IMR-90 (cell line): ENCODE data around the gene SKAP1. TPM values are rescaled to one million over a fixed set of nuclear protein-coding genes. Genes with fewer than 3 reads are reported as not detected.

Experiments
- ATAC-seq: fragments of 200-7000 bp; cut with Tn5 transposase; 2 replicates; pipeline ENCODE4 v1.9.1; 2020; ENCODE audit warnings: low read depth, mild to moderate bottlenecking, moderate library complexity
- BruUV-seq: library from RNA; stranded (reverse); fragments of 400-500 nt; replicated peaks from 2 replicates; lab custom pipeline; 2021; lab: Mats Ljungman, UMichigan
- CTCF ChIA-PET: fragments of 300-600 bp; formaldehyde crosslinking; extraction: SDS; loops from one replicate; lab custom pipeline; 2021; ENCODE audit warnings: antibody characterized with exemption; lab: Yijun Ruan, JAX
- POLR2A ChIA-PET: fragments of 300-600 bp; sonication (Branson Sonifier 250); formaldehyde crosslinking; loops from one replicate; lab custom pipeline; 2022; ENCODE audit warnings: antibody characterized with exemption; ENCODE audit not compliant: unreplicated experiment; lab: Charles Lee
- DNase-seq: peaks from one replicate; pipeline ENCODE4 v3.0.0; 2013
- H2AFZ ChIP-seq: replicated peaks from 2 replicates; pipeline ENCODE3; 2013; ENCODE audit warnings: low read length, mild to moderate bottlenecking; ENCODE audit not compliant: poor library complexity
- H2AK5ac ChIP-seq: 2 replicates; pipeline ENCODE4 v1.6.1; 2013; ENCODE audit warnings: low read depth, low read length, inconsistent platforms
- H2AK9ac ChIP-seq: replicated peaks from 2 replicates; pipeline ENCODE3; 2013; ENCODE audit warnings: mild to moderate bottlenecking, low read depth, low read length, moderate library complexity; ENCODE audit not compliant: poor library complexity
- H2BK120ac ChIP-seq: 2 replicates; pipeline ENCODE4 v1.6.1; 2013; ENCODE audit warnings: low read depth, low read length, inconsistent platforms
- H2BK15ac ChIP-seq: 3 replicates; pipeline ENCODE4 v1.6.1; 2013; ENCODE audit warnings: low read depth, low read length, inconsistent platforms
- H2BK20ac ChIP-seq: 2 replicates; pipeline ENCODE4 v1.6.1; 2013; ENCODE audit warnings: low read depth, mild to moderate bottlenecking, inconsistent platforms, low read length, moderate library complexity
- H2BK5ac ChIP-seq: 2 replicates; pipeline ENCODE4 v1.6.1; 2013; ENCODE audit warnings: mild to moderate bottlenecking, low read depth, low read length, inconsistent platforms; ENCODE audit not compliant: poor library complexity, severe bottlenecking
- H3K14ac ChIP-seq: replicated peaks from 2 replicates; pipeline ENCODE4 v1.6.1; 2013; ENCODE audit warnings: low read depth, low read length, inconsistent platforms
- H3K18ac ChIP-seq: 2 replicates; pipeline ENCODE4 v1.6.1; 2013; ENCODE audit warnings: low read depth, low read length, control low read depth
- H3K23ac ChIP-seq: 2 replicates; pipeline ENCODE4 v1.6.1; 2013; ENCODE audit warnings: low read depth, low read length, inconsistent platforms
- H3K27ac ChIP-seq: 2 replicates; pipeline ENCODE4 v1.5.1; 2013; ENCODE audit warnings: mild to moderate bottlenecking, control low read depth, low read length; ENCODE audit not compliant: insufficient read depth
- H3K27me3 ChIP-seq: 2 replicates; pipeline ENCODE4 v1.6.1; 2013; ENCODE audit warnings: low read length; ENCODE audit not compliant: control insufficient read depth, insufficient read depth
- H3K36me3 ChIP-seq: 2 replicates; pipeline ENCODE4 v1.6.1; 2013; ENCODE audit warnings: low read length, mixed read lengths; ENCODE audit not compliant: control insufficient read depth, insufficient read depth
- H3K4ac ChIP-seq: 2 replicates; pipeline ENCODE4 v1.6.1; 2013; ENCODE audit warnings: low read depth, low read length, inconsistent platforms
- H3K4me1 ChIP-seq: 2 replicates; pipeline ENCODE4 v1.6.1; 2013; ENCODE audit warnings: low read length, mixed read lengths; ENCODE audit not compliant: control insufficient read depth, insufficient read depth
- H3K4me2 ChIP-seq: 2 replicates; pipeline ENCODE4 v1.6.1; 2013; ENCODE audit warnings: low read depth, mild to moderate bottlenecking, control low read depth, low read length, moderate library complexity
- H3K4me3 ChIP-seq: 2 replicates; pipeline ENCODE4 v1.5.1; 2013; ENCODE audit warnings: low read depth, mild to moderate bottlenecking, control low read depth, low read length, moderate library complexity; ENCODE audit not compliant: insufficient read depth
- H3K56ac ChIP-seq: 2 replicates; pipeline ENCODE4 v1.6.1; 2013; ENCODE audit warnings: low read length, inconsistent platforms; ENCODE audit not compliant: insufficient read depth; ENCODE audit errors: extremely low read depth
- H3K79me1 ChIP-seq, 2 experiments: 2 replicates each; pipeline ENCODE4 v1.6.1; 2013; ENCODE audit warnings: low read length in 2 of 2, inconsistent platforms in 1 of 2, low read depth in 1 of 2
- H3K9ac ChIP-seq: 2 replicates; pipeline ENCODE4 v1.6.1; 2013; ENCODE audit warnings: low read depth, low read length, control low read depth
- H3K9me1 ChIP-seq: 2 replicates; pipeline ENCODE4 v1.6.1; 2013; ENCODE audit warnings: low read length, inconsistent platforms; ENCODE audit not compliant: insufficient read depth
- H3K9me3 ChIP-seq: 2 replicates; pipeline ENCODE4 v1.6.1; 2013; ENCODE audit warnings: low read length; ENCODE audit not compliant: control insufficient read depth, insufficient read depth
- H4K20me1 ChIP-seq: 2 replicates; pipeline ENCODE4 v1.6.1; 2013; ENCODE audit warnings: low read length, inconsistent platforms; ENCODE audit not compliant: insufficient read depth
- H4K5ac ChIP-seq: 2 replicates; pipeline ENCODE4 v1.6.1; 2013; ENCODE audit warnings: mild to moderate bottlenecking, low read depth, low read length, control low read depth
- H4K8ac ChIP-seq, 2 experiments: 2 replicates each; pipeline ENCODE4 v1.6.1; 2013; ENCODE audit warnings: low read depth in 2 of 2, low read length in 2 of 2, control low read depth in 1 of 2, inconsistent platforms in 1 of 2
- H4K91ac ChIP-seq: 2 replicates; pipeline ENCODE4 v1.6.1; 2013; ENCODE audit warnings: low read depth, low read length, inconsistent platforms; ENCODE audit not compliant: insufficient read depth
- BHLHE40 ChIP-seq: fragments of 150-350 bp; IDR thresholded peaks from 2 replicates; pipeline ENCODE4 v1.6.1; 2016; ENCODE audit warnings: mild to moderate bottlenecking, low read depth, low read length
- CHD1 ChIP-seq: IDR thresholded peaks from 2 replicates; pipeline ENCODE4 v1.6.1; 2012; ENCODE audit warnings: low read depth, low read length, improper control_type of control experiment
- CTCF ChIP-seq: conservative IDR thresholded peaks from 2 replicates; pipeline ENCODE4 v1.5.1; 2012; ENCODE audit warnings: mild to moderate bottlenecking, low read depth, low read length, improper control_type of control experiment
- ELK1 ChIP-seq: fragments of 150-350 bp; IDR thresholded peaks from 2 replicates; pipeline ENCODE4 v1.6.1; 2016; ENCODE audit warnings: low read depth, mild to moderate bottlenecking, low read length, moderate library complexity, borderline replicate concordance
- FOS ChIP-seq: fragments of 150-350 bp; IDR thresholded peaks from 2 replicates; pipeline ENCODE4 v1.6.1; 2016; ENCODE audit warnings: low read depth, low read length
- MAFK ChIP-seq: IDR thresholded peaks from 2 replicates; pipeline ENCODE4 v1.6.1; 2012; ENCODE audit warnings: low read depth, low read length, improper control_type of control experiment
- MAZ ChIP-seq: IDR thresholded peaks from 2 replicates; pipeline ENCODE4 v1.6.1; 2012; ENCODE audit warnings: low read depth, mild to moderate bottlenecking, low read length, improper control_type of control experiment, moderate library complexity, borderline replicate concordance
- MXI1 ChIP-seq: IDR thresholded peaks from 2 replicates; pipeline ENCODE4 v1.6.1; 2012; ENCODE audit warnings: low read depth, mild to moderate bottlenecking, low read length, moderate library complexity, borderline replicate concordance
- NFE2L2 ChIP-seq: fragments of 150-350 bp; IDR thresholded peaks from 2 replicates; pipeline ENCODE4 v1.6.1; 2016; ENCODE audit warnings: low read depth, mild to moderate bottlenecking, low read length
- POLR2A ChIP-seq: IDR thresholded peaks from 2 replicates; pipeline ENCODE4 v1.6.1; 2012; ENCODE audit warnings: mild to moderate bottlenecking, low read depth, low read length
- RAD21 ChIP-seq: IDR thresholded peaks from 2 replicates; pipeline ENCODE4 v1.6.1; 2012; ENCODE audit warnings: low read length, improper control_type of control experiment
- RCOR1 ChIP-seq: IDR thresholded peaks from 2 replicates; pipeline ENCODE4 v1.6.1; 2012; ENCODE audit warnings: mild to moderate bottlenecking, low read length, improper control_type of control experiment; ENCODE audit not compliant: insufficient replicate concordance
- RFX5 ChIP-seq: IDR thresholded peaks from 2 replicates; pipeline ENCODE4 v1.8.0; 2012; ENCODE audit warnings: low read depth, mild to moderate bottlenecking, low read length, moderate library complexity
- SMC3 ChIP-seq: fragments of 150-350 bp; IDR thresholded peaks from 2 replicates; pipeline ENCODE4 v1.6.1; 2016; ENCODE audit warnings: low read depth, mild to moderate bottlenecking, antibody characterized with exemption, low read length, moderate library complexity
- WGBS, 2 experiments: methylation state at CpG; one replicate each; pipeline versions ENCODE4 v1.1.5 to v1.1.7; 2013; ENCODE audit warnings: missing lambda C conversion rate in 2 of 2; ENCODE audit not compliant: insufficient read length in 1 of 2; ENCODE audit errors: extremely low coverage in 2 of 2; 5-methylcytosine and 5-hydroxymethylcytosine counted together
- dilution Hi-C: fragments of 300-500 bp; cut with HindIII; formaldehyde crosslinking; loops from one replicate; pipeline ENCODE4 v1.14.3; 2018; ENCODE audit warnings: low sequenced_read_pairs; ENCODE audit not compliant: unreplicated experiment
- in situ Hi-C: fragments of 300-500 bp; cut with MboI; formaldehyde crosslinking; loops from 3 replicates; pipeline ENCODE4 v1.14.3; 2019; ENCODE audit warnings: low sequenced_read_pairs, inconsistent platforms, mixed read lengths
- intact Hi-C: fragments of 100-400 bp; cut with micrococcal nuclease; formaldehyde crosslinking; loops from 2 replicates; pipeline ENCODE4 v1.10.0; 2022
- polyA plus RNA-seq, 3 experiments: library from polyadenylated mRNA; depleted of rRNA; stranded (reverse); fragments of >200 nt; gene quantifications; 2 replicates each; pipeline ENCODE4 v1.2.3, GENCODE V29; 2012; ENCODE audit warnings: low replicate concordance in 1 of 3
- total RNA-seq: library from RNA; depleted of rRNA; stranded (reverse); fragments of >200 nt; gene quantifications from 2 replicates; pipeline ENCODE4 v1.2.3, GENCODE V29; 2012
- TF ChIP-seq, protein P1 (sequence below): fragments of 150-350 bp; IDR thresholded peaks from 2 replicates; pipeline ENCODE4 v1.6.1; 2017; ENCODE audit warnings: mild to moderate bottlenecking, antibody characterized with exemption, low read length, low read depth

Gene SKAP1
- total and polyA plus RNA-seq, 2 of the 4 experiments (the other 2 are of a cell fraction): not detected

DNA sequence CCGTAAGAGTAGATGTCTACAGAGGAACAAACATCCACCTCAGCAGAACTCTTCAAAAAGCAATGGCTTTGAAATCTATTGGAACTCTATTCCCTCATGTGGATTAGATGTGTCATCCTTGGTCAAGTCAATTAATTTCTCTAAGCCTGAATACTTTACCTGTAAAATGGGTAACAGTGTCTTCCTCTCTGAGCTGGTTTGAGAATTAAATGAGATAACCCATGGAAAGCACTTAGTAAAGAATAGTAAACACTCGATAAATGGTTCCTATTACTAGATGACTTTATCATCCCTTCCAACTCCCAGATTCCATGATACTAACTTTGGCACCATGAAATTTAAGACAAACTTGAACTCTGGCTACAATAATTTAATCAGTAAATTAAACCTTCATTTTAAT lies 89.1 kb downstream of the SKAP1 start:
- Histone ChIP-seq H2BK120ac (no peak overlapping the region), H3K4me1 (0 out of 2 replicates have a peak, but pooled peaks cover 1% of the 10 kb centered on the region), H2AFZ (no peak overlapping the region), H3K56ac (no peak overlapping the region), H3K27me3 (peaks cover 40% of the 10 kb centered on the region), H2BK15ac (no peak overlapping the region), H4K20me1 (peaks cover 3% of the 10 kb centered on the region; the same call in 1 of the 2 replicates), H4K5ac (no peak overlapping the region), H3K36me3 (no peaks in the 10 kb centered on the region), H3K18ac (no peak overlapping the region), H3K9me1 (no peaks in the 10 kb centered on the region), H3K79me1 (no peaks in the 10 kb centered on the region), H2BK5ac (no peak overlapping the region), H4K8ac (no peak overlapping the region), H4K91ac (no peak overlapping the region), H3K23ac (no peak overlapping the region), H3K27ac (no peak overlapping the region), H2AK5ac (no peak overlapping the region), H3K4me3 (no peak overlapping the region), H2BK20ac (no peak overlapping the region), H3K14ac (no peak overlapping the region), H3K9me3 (no peaks in the 10 kb centered on the region), H2AK9ac (no peak overlapping the region), H3K4ac (no peak overlapping the region), H3K9ac (no peak overlapping the region), H3K4me2 (no peak overlapping the region)
- BruUV-seq: no TSS peak
- no CpG with 5 or more reads among the region's 2 CpGs for WGBS, 2 experiments
- ChIA-PET CTCF (no interaction called here), POLR2A (no interaction called here)
- dilution Hi-C loops: no loop called here
- no peak for DNase-seq
- TF ChIP-seq RAD21 (no peak), RCOR1 (no peak), FOS (no peak), POLR2A (no peak), SMC3 (no peak), RFX5 (no peak), MAZ (no peak), CHD1 (no peak), MAFK (no peak), CTCF (no peak), NFE2L2 (no peak), MXI1 (no peak), BHLHE40 (no peak), ELK1 (no peak)
- TF ChIP-seq, protein P1, sequence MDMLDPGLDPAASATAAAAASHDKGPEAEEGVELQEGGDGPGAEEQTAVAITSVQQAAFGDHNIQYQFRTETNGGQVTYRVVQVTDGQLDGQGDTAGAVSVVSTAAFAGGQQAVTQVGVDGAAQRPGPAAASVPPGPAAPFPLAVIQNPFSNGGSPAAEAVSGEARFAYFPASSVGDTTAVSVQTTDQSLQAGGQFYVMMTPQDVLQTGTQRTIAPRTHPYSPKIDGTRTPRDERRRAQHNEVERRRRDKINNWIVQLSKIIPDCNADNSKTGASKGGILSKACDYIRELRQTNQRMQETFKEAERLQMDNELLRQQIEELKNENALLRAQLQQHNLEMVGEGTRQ: no peak
- in situ Hi-C loops: no loop called here
- intact Hi-C loops: no loop called here
- no peak for ATAC-seq
